DOHH2 (cell line): Measurements from ENCODE around the gene ADAMTS12.

Experiments used
- CTCF ChIP-seq: fragments of 200-600 bp; sonication (generic); IDR thresholded peaks from one replicate; pipeline ENCODE4 v1.5.1; 2014; ENCODE audit warnings: antibody characterized with exemption, mild to moderate bottlenecking, low read depth, low read length; ENCODE audit not compliant: poor library complexity, severe bottlenecking
- EZH2phosphoT487 ChIP-seq: fragments of 200-600 bp; sonication (generic); IDR thresholded peaks from 2 replicates; pipeline ENCODE4 v1.6.1; 2017; ENCODE audit warnings: borderline replicate concordance, mild to moderate bottlenecking, antibody characterized with exemption, low read length, moderate library complexity, mixed read lengths

GRCh38 chr5:33743099-33743498 lies 148.7 kb downstream of the ADAMTS12 start:
- TF ChIP-seq CTCF = no peak
- TF ChIP-seq EZH2phosphoT487 = no peak
